ENCODE data around the gene NFE2.

- TF ChIP-seq, protein P1, sequence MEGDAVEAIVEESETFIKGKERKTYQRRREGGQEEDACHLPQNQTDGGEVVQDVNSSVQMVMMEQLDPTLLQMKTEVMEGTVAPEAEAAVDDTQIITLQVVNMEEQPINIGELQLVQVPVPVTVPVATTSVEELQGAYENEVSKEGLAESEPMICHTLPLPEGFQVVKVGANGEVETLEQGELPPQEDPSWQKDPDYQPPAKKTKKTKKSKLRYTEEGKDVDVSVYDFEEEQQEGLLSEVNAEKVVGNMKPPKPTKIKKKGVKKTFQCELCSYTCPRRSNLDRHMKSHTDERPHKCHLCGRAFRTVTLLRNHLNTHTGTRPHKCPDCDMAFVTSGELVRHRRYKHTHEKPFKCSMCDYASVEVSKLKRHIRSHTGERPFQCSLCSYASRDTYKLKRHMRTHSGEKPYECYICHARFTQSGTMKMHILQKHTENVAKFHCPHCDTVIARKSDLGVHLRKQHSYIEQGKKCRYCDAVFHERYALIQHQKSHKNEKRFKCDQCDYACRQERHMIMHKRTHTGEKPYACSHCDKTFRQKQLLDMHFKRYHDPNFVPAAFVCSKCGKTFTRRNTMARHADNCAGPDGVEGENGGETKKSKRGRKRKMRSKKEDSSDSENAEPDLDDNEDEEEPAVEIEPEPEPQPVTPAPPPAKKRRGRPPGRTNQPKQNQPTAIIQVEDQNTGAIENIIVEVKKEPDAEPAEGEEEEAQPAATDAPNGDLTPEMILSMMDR (conservative IDR thresholded peaks at IDR 0.05) = no peak
- no peak for TF ChIP-seq ZFX (IDR thresholded peaks at IDR 0.05)
Observed at GRCh38 chr12:54330442-54330841, 29.6 kb upstream of the NFE2 start.

Measured in C4-2B (cell line).